ENCODE data around the gene FKBP5. TPM values are rescaled to one million over a fixed set of nuclear protein-coding genes. Genes with fewer than 3 reads are reported as not detected.

Gene FKBP5
- total and polyA plus RNA-seq, 8 donors: 68.1 to 209 (median 110) TPM

GRCh38 chr6:35718375-35718736 is 29.6 kb upstream of the FKBP5 start:
- H3K4me3 ChIP-seq: no peak overlapping the region
- no peaks in the 10 kb centered on the region for H3K9me3 ChIP-seq
- peak overlapping the region in 4 of 5 donors; percentile 87 to 100 (median 100) for H3K27ac ChIP-seq
- no peak for DNase-seq
- intact Hi-C loops (cut with DNase I; ENCODE audit: low total_unique reads): no loop called here
- H3K36me3 ChIP-seq: no peaks in the 10 kb centered on the region
- H3K4me1 ChIP-seq: peaks cover 42 to 60% (median 52%) of the 10 kb centered on the region in 4 donors
- 83 to 87% (median 84%) methylated on average over 4 of the region's 4 CpGs for WGBS, 5 donors
- no peaks in the 10 kb centered on the region for H3K27me3 ChIP-seq
- TF ChIP-seq POLR2A (IDR thresholded peaks at IDR 0.05): no peak

GRCh38 chr6:35717449-35718374 is 29.0 kb upstream of the FKBP5 start:
- no peaks in the 10 kb centered on the region for H3K9me3 ChIP-seq
- intact Hi-C loops (cut with DNase I; ENCODE audit: low total_unique reads): no loop called here
- peak overlapping the region in 4 of 5 donors; percentile 87 to 100 (median 100) for H3K27ac ChIP-seq
- H3K4me3 ChIP-seq: no peak overlapping the region
- WGBS, 5 donors: 73 to 85% (median 80%) methylated on average over 19 of the region's 19 CpGs
- H3K36me3 ChIP-seq: no peaks in the 10 kb centered on the region
- H3K27me3 ChIP-seq: no peaks in the 10 kb centered on the region
- DNase-seq: peak in 1 of 2 donors; percentile 30
- peaks cover 35 to 54% (median 47%) of the 10 kb centered on the region in 4 donors for H3K4me1 ChIP-seq
- no peak for TF ChIP-seq POLR2A (IDR thresholded peaks at IDR 0.05)
- TF ChIP-seq POLR2AphosphoS5 (IDR thresholded peaks at IDR 0.05): no peak
- no peak for TF ChIP-seq CTCF (IDR thresholded peaks at IDR 0.05)
- TF ChIP-seq EP300 (IDR thresholded peaks at IDR 0.05): no peak

- WGBS, 5 donors: 57 to 100% (median 69%) methylated on average over 1 to 2 of the region's 2 CpGs
- DNase-seq: no peak
- no peak for TF ChIP-seq EP300 (IDR thresholded peaks at IDR 0.05)
- Histone ChIP-seq H3K36me3 (no peaks in the 10 kb centered on the region), H3K4me3 (no peak overlapping the region), H3K4me1 (peaks cover 26 to 45% (median 38%) of the 10 kb centered on the region in 4 donors), H3K27me3 (no peaks in the 10 kb centered on the region), H3K27ac (no peak overlapping the region), H3K9me3 (no peaks in the 10 kb centered on the region)
- intact Hi-C loops (cut with DNase I; ENCODE audit: low total_unique reads): no loop called here
Observed at GRCh38 chr6:35716798-35717197, 28.1 kb upstream of the FKBP5 start.

GRCh38 chr6:35713006-35713767 is 24.5 kb upstream of the FKBP5 start:
- no peaks in the 10 kb centered on the region for H3K9me3 ChIP-seq
- no peak for DNase-seq
- no peak overlapping the region for H3K27ac ChIP-seq
- TF ChIP-seq EP300 (IDR thresholded peaks at IDR 0.05): no peak
- TF ChIP-seq POLR2AphosphoS5 (IDR thresholded peaks at IDR 0.05): no peak
- no peak for TF ChIP-seq CTCF (IDR thresholded peaks at IDR 0.05)
- TF ChIP-seq POLR2A (IDR thresholded peaks at IDR 0.05): no peak
- H3K27me3 ChIP-seq: no peaks in the 10 kb centered on the region
- H3K36me3 ChIP-seq: no peaks in the 10 kb centered on the region
- intact Hi-C loops (cut with DNase I; ENCODE audit: low total_unique reads): no loop called here
- no peak overlapping the region for H3K4me3 ChIP-seq
- H3K4me1 ChIP-seq: peaks cover 0 to 11% (median 7%) of the 10 kb centered on the region in 4 donors
- 82 to 93% (median 89%) methylated on average over 7 of the region's 7 CpGs for WGBS, 5 donors

- H3K4me3 ChIP-seq: no peak overlapping the region
- intact Hi-C loops (cut with DNase I; ENCODE audit: low total_unique reads): no loop called here
- peaks cover 0 to 4% (median 0%) of the 10 kb centered on the region in 4 donors for H3K4me1 ChIP-seq
- no peaks in the 10 kb centered on the region for H3K27me3 ChIP-seq
- TF ChIP-seq POLR2AphosphoS5 (IDR thresholded peaks at IDR 0.05) (no peak), EP300 (IDR thresholded peaks at IDR 0.05) (no peak), CTCF (IDR thresholded peaks at IDR 0.05) (no peak), POLR2A (IDR thresholded peaks at IDR 0.05) (no peak)
- no peaks in the 10 kb centered on the region for H3K9me3 ChIP-seq
- H3K27ac ChIP-seq: no peak overlapping the region
- H3K36me3 ChIP-seq: no peaks in the 10 kb centered on the region
- DNase-seq: no peak
- 90 to 96% (median 95%) methylated on average over 7 of the region's 7 CpGs for WGBS, 5 donors
Observed at GRCh38 chr6:35711731-35712130, 23.0 kb upstream of the FKBP5 start.

All from stomach (tissue), 9 donors.